C4-2B (cell line): ENCODE results near the gene PRKCH.

Experiments used
- H3K27ac ChIP-seq: fragments of 450-650 bp; 2 replicates; pipeline ENCODE4 v1.5.1; 2017
- ZFX ChIP-seq: fragments of 450-650 bp; IDR thresholded peaks from 2 replicates; pipeline ENCODE4 v1.6.1; 2017
- TF ChIP-seq, protein P1 (sequence below): fragments of 450-650 bp; conservative IDR thresholded peaks from 2 replicates; pipeline ENCODE4 v1.5.1; 2017; ENCODE audit warnings: mild to moderate bottlenecking

Gene PRKCH

DNA sequence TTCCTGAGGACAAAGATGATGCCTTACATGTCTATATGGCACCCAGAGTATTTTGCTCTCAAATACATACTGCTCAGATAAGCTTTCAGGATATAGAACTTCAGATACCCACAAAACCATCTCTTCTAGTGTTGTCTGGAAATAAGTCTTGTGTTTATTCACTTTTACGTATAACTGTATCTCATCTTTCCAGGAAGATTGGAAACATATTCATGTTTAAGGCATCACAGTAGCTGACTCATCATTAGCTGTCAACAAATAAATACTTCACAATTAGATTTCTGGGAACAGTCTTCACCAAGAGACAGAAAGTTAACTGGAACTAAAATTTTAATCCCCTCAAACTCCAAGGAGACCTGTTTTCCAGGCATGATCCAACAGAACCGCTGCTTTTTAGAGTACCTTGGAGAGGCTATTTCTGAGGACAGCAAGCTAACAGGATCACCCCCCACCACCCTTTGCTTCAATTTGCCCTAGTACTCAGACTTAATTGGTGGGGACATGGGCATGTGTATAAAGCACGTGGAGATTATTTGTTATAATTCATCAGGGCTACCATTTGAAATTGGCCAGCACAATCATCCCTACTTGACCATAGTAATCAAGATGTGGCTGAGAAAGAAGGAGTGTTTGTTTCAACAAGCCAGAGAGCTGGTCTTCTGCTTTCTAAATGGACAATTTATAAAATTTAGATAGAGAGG lies 244.6 kb downstream of the PRKCH start:
- no peak overlapping the region for H3K27ac ChIP-seq
- TF ChIP-seq, protein P1, sequence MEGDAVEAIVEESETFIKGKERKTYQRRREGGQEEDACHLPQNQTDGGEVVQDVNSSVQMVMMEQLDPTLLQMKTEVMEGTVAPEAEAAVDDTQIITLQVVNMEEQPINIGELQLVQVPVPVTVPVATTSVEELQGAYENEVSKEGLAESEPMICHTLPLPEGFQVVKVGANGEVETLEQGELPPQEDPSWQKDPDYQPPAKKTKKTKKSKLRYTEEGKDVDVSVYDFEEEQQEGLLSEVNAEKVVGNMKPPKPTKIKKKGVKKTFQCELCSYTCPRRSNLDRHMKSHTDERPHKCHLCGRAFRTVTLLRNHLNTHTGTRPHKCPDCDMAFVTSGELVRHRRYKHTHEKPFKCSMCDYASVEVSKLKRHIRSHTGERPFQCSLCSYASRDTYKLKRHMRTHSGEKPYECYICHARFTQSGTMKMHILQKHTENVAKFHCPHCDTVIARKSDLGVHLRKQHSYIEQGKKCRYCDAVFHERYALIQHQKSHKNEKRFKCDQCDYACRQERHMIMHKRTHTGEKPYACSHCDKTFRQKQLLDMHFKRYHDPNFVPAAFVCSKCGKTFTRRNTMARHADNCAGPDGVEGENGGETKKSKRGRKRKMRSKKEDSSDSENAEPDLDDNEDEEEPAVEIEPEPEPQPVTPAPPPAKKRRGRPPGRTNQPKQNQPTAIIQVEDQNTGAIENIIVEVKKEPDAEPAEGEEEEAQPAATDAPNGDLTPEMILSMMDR = no peak
- no peak for TF ChIP-seq ZFX

DNA sequence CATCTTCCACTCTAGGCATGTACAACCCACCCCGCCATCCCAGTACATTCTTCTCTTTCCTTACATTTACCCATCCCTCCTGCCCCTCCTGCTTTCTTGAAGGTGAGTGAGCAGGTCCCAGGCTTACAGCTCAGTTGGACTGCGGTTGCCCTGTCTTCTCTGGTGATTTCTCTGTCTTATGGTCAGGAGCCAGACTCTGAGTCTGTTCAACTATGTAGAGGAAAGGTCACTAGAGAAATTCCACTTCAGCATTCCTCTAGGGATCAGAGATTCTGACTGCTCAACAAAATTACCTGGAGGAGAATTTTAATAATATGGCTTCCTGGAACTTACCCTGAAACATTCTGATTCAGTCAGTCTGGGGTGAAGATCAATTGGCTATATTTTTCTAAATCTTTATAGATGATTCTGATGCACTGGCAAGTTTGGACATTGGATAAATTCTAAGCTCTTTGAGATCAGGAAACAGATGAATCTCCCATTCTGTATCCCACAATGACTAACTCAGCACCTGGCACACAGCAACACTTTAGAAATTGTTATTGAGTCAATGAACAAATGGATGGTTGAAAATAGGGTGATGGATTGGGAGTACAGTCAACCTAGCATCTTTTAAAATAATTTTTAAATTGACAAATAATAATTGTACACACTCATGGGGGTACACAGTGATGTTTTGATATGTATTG lies 245.3 kb downstream of the PRKCH start:
- TF ChIP-seq, protein P1 = no peak
- TF ChIP-seq ZFX = no peak
- no peak overlapping the region for H3K27ac ChIP-seq

DNA sequence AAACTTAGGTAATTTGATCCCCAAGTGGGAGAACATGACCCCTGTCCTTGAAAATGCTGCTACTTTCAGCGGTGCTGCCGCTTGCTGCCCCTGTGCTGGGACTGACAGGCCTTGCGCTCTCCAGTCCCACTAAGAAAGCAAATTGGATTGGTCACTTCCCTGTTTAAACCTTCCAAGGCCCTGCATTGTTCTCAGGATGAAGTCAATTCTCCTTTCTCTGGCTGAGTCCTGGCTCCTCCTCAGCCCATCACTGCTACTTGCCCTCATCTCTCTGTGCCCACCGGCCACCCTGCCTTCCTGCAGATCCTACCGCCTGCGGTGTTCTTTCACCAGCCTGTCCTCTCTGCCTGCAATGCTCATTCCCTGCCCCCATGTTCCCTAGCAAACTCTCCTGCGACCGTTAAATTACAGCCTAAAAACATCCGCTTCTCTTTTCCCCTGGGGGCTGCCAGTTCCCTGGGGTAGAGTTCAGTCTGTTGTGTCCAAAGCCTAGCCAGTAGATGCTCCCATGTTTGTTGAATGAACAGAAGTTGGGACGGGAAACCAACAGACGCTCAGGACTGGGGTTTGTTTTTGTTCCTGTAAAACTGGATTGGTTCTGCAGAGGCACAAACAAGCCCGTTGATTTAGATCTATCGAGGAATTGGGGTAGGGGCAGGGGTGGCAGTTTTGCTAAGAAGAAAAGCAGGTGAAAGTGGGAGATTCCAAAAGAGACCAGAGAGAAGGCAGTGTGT lies 246.6 kb downstream of the PRKCH start:
- H3K27ac ChIP-seq = no peak overlapping the region
- TF ChIP-seq, protein P1 = no peak
- no peak for TF ChIP-seq ZFX

DNA sequence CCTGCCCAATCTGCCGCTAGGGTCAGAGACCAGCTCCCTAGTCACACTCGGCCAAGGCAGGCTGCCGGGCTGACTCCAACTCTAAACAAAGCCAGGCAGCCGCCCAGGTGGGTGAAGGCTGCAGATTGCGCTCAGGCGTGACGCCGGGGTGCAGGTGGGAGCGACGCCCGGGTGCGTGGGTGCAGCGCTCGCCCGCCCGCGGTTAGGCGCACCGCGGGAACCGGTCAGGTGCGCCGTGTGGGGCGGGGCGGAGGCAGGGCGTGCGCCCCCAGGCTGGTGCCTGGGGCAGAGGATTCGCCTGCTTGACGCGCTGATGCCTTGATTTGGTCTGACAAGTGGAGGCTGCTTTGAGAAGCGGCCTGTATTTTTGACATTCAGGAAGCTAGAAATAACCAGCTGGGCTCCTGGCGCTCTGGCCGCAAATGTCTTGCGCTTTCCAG lies 247.2 kb downstream of the PRKCH start:
- H3K27ac ChIP-seq = no peak overlapping the region

DNA sequence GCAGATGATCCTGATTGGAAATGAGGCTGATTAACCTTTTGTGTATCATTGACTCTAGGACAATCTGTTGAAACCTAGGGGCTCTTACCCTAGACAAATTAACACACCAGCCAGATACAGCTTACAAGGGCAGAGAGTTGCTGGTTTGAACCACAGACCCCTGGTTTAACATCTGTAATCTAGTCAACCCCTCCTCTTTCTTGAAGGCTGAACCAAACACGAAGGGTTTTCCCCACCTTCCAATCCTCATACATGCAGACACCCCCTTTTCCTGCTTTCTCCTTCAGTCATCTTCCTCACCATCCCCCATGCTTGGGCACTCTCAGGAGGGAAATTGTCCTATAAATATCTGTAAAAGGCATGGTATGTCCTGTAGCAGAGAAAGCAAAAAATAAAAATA lies 247.9 kb downstream of the PRKCH start:
- no peak overlapping the region for H3K27ac ChIP-seq
- no peak for TF ChIP-seq ZFX
- TF ChIP-seq, protein P1 = no peak

More for the DNA sequence above, 247.2 kb downstream of the PRKCH start:
- no peak for TF ChIP-seq ZFX
- TF ChIP-seq, protein P1 = no peak

DNA sequence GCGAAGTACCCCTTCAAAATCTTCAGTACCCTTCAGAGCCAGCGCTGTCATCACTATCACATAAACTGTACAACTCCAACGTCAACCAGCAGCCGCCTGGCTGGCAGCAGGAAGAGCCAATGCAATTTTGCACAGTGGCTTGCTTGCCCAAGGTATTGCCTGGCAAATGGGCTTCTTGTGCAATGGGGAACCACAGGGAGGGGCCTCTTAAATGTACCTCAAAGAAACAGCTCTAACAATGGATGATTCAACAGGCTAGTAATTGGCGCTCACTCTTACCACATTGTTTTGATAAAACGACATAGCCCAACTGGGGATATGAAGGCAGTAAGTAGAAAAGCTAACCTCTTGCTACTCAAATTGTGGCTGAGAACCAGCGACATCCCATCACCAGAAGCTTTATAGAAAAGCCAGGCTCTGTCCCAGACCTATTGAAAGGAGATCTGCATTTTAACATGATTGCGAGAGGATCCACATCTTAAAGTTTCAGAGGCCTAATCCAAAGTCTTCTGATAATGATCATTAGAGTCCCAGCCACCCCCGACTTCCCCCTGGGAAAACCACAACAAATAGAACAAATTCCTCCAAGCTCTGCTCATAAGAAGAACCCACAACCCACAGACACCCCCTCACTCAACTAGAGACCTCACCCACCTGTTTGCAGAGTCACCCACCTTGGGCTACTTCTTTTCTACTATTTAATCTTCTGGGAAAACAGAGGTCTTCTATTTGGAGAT lies 248.6 kb downstream of the PRKCH start:
- no peak overlapping the region for H3K27ac ChIP-seq

More for the DNA sequence above, 248.6 kb downstream of the PRKCH start:
- TF ChIP-seq, protein P1 = no peak
